ENCODE data around the gene VSIG10L2.
"Not testable (repeated sequence)": the region's sequence is repeated elsewhere in the genome, so short reads cannot be mapped to it uniquely, and the experiment has no call there.

VSIG10L2 gene

GRCh38 chr11:125974284-125974683 lies 28.4 kb downstream of the VSIG10L2 start:
- DNase-seq = no peak

DNA sequence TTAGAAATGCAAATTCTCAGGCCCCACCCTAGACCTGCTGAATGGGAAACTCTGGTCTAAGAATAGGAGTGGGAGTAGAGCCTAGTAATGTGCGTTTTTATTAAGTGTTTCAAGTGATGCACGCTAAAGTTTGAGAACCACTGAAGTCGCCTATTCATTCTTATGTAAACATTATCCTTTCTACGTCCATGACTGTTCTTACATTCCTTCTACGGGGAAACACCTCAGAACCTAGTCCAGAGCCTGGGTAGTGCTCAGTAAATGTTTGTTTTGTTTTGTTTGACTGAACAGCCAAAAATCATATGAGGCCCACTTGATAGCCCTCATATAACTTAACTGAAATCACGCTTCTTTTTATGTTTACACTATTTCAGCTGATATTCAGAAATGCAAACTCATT lies 29.8 kb downstream of the VSIG10L2 start:
- DNase-seq = no peak

GRCh38 chr11:125976156-125976555 lies 30.3 kb downstream of the VSIG10L2 start:
- DNase-seq = no peak

DNA sequence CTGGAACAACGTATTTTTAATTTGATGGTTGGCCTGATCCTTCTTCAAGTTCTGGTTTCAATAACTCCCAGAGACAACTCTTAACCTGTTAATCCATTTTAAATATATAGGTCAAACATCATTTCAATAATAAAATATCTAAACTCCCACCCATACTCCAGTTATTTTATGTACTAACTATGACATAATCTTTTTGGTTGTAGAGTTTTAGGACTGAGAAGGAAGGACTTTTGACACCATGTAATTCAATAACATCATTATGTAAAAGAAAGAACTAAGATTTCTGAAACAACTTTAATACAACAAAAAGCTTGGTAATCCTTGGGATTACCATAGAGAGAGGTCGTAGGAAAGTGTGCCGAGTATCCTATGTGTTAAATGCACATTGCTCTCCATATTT lies 31.5 kb downstream of the VSIG10L2 start:
- no peak for DNase-seq

- no peak for DNase-seq
Measured at GRCh38 chr11:125978181-125978716, 32.4 kb downstream of the VSIG10L2 start.

- DNase-seq = no peak
Measured at GRCh38 chr11:125978778-125979407, 33.0 kb downstream of the VSIG10L2 start.

DNA sequence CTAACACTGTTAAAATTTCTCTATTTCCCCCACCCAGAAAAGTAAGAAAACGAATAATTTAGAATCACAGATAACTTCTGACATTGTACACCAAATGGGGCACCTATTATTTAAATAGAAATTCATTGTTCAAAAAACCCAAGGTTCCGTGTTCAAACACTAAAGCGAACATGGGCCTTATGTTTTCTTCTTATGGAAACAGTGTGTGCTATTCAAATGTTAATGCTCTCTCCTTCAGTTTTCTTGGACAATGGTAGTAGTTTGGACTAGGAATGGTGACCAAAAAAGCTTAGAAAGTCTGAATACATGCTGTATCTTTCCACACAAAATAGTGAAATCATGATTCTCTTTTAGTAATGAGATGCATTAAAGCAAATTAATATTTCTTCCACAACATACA lies 33.7 kb downstream of the VSIG10L2 start:
- no peak for DNase-seq

DNA sequence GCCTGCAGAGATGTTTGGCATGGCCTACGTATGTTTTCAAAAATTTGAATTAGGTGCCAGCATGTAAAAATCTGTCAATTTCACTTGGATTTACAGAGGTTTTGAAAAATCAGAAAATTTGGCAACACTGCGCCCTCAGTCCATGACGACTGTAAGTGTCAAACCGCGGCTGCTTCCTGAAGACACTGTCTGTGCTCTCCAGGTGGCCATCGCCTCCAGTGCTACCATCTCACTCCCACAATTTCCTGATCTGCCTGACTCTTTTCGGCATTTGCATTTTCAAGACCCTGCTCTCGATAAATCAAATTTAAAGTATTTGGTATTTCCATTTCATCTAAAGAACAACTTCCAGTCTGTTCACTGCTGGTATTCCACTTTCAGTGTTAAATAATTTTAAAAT lies 34.6 kb downstream of the VSIG10L2 start:
- DNase-seq = no peak

DNA sequence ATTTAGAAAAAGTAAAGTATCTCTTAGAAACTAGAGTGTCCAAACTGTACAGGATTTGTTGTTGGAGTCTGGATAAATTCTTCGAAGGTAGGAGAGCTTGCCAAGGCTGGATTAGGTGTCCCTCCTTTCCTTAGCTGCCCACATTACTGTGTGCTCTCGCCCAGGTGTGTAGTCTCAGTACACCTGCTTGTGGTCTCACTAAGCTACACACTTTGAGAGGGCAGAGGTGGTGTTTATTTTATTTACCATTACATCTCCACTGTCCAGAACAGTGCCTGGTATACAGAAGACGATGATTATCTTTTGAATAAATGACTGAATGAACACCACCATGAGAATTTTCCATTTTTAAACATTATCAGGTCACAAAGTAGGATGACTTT lies 36.5 kb downstream of the VSIG10L2 start:
- DNase-seq = no peak

- not testable (repeated sequence) for DNase-seq
Measured at GRCh38 chr11:125985956-125986355, 40.1 kb downstream of the VSIG10L2 start.

GRCh38 chr11:125987066-125987641 lies 41.3 kb downstream of the VSIG10L2 start:
- DNase-seq = no peak

- peak in 1 of 5 experiments; percentile 67 for DNase-seq
Measured at GRCh38 chr11:125990244-125990643, 44.4 kb downstream of the VSIG10L2 start.

DNA sequence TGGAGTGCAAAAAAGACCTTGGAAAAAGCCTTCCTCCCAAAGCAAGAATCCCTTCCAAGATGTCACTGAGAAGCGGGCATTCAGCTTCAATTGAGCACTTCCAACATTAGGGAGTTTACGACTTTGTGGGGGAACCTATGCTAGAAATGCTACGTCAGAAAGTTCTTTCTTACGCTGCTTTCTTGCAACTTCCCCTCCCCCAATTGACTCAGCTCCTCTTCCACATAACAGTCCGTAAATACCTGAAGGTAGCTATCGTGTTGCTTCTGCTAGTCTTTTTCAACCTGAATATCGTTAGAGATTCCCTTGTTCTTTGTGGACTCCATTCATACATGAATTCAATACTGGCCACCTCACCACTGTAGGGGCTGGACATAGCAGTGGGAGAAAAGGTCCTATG lies 47.0 kb downstream of the VSIG10L2 start:
- DNase-seq = no peak

DNA sequence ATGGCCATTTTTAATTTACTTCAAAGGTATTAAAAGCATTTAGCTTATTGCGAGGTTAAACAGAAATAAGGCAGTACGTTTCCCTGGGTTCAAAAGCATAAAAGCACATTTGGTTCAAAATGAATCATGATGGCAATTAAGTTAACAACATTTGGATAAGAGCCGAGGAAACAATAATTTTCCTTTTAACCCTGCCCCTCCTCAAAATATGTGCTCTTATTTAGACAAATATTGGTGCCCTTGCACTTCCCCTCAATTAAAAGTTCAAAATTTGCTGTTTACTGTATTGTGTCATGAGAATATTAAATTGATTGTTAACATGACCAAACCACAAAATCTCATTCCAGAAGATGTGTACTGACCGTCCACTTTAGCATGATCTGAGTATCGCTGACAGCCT lies 48.7 kb downstream of the VSIG10L2 start:
- DNase-seq = no peak

- peak in 2 of 5 experiments; percentile 18 to 68 for DNase-seq
Measured at GRCh38 chr11:125995313-125995712, 49.5 kb downstream of the VSIG10L2 start.

- no peak for DNase-seq
Measured at GRCh38 chr11:125998267-125998666, 52.4 kb downstream of the VSIG10L2 start.

DNA sequence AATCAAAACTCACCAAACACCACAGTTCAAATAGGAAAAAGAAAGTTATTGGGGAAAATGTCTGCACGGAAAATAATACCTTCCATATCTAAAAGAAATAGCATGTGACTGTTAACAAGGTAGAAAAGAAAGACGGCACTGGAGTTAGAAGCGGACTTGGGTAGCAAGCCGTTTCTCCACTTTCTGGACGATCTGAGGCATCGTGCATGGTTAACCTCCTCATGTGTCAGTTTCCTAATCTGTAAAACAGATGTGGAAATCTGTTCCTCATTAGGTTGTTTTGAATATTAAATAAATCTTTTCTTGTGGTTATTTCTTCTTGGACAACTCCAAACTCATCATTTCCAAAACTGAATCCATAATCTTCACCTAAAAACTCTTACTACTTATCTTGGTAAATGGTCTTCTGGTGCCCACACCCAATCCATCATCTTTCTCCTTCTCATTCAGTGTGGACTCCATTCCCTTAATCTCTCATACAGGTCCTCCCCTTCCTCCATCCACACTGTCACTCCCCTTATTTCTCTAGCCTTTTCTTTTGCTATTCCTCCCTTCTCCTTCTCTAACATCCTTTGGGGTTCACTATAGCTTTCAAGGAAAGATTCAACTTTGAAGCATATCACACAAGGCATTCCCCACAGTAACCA lies 53.5 kb downstream of the VSIG10L2 start:
- DNase-seq = no peak

DNA sequence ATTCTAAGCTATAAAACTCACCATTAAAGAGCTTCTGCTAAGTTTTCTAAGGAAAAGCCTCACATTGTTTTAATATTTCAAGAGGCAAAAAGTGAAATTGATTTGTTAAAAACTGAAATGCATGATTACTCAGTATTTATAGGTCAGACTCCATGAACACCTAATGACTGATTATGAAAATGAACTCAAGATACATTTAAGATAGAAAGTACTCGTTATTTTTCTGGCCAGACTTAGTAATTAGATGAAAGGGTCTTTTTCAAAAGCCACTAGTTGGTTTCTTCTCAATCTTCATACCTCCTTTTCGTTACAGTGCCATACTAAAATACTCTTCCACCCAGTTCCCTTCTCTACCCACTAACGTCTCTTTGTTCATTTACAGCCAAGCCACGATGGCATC lies 56.3 kb downstream of the VSIG10L2 start:
- DNase-seq = peak in 1 of 5 experiments; percentile 32

Measured in T-helper 2 cell (primary cell).